ENCODE data around the gene NOX5. TPM values are rescaled to one million over a fixed set of nuclear protein-coding genes. Genes with fewer than 3 reads are reported as not detected.
"Not testable (repeated sequence)": the region's sequence is repeated elsewhere in the genome, so short reads cannot be mapped to it uniquely, and the experiment has no call there.

The NOX5 gene, protein sequence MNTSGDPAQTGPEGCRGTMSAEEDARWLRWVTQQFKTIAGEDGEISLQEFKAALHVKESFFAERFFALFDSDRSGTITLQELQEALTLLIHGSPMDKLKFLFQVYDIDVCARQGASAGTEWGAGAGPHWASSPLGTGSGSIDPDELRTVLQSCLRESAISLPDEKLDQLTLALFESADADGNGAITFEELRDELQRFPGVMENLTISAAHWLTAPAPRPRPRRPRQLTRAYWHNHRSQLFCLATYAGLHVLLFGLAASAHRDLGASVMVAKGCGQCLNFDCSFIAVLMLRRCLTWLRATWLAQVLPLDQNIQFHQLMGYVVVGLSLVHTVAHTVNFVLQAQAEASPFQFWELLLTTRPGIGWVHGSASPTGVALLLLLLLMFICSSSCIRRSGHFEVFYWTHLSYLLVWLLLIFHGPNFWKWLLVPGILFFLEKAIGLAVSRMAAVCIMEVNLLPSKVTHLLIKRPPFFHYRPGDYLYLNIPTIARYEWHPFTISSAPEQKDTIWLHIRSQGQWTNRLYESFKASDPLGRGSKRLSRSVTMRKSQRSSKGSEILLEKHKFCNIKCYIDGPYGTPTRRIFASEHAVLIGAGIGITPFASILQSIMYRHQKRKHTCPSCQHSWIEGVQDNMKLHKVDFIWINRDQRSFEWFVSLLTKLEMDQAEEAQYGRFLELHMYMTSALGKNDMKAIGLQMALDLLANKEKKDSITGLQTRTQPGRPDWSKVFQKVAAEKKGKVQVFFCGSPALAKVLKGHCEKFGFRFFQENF
- total RNA-seq (2014; rRNA removed; shearing (Covaris generic)): 2.2 and 2.9 TPM in 2 replicates

- DNase-seq (ENCODE audit: low read depth): peak; percentile 57
Observed at GRCh38 chr15:69014454-69014853, at the start of gene NOX5. Gene NOX5 (plus strand): TSS chr15:69014695. CDS start chr15:69014736, 41 bp downstream.

DNA sequence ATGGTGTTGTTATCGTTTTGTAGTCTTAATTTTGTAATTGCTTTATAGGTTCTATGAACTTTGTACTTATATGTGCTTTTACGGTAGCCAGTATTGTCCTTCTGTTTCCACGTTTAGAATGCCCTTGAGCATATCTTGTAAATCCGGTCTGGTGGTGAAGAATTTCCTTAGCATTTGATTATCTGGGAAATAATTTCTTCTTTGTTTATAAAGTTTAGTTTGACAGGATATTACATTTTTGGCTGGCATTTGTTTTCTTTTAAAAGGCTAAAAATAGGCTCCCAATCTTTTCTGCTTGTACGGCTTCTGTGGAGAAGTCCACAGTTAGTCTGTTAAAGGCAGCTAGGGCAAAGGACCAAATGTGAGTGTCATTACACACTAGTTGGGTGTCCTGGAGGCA, 47.5 kb upstream of the NOX5 start:
- DNase-seq (ENCODE audit: low read depth): no peak

GRCh38 chr15:68967948-68968347, 46.5 kb upstream of the NOX5 start:
- DNase-seq (ENCODE audit: low read depth): no peak

- no peak for DNase-seq (ENCODE audit: low read depth)
Observed at GRCh38 chr15:68969298-68969697, 45.2 kb upstream of the NOX5 start.

- peak; percentile 3 for DNase-seq (ENCODE audit: low read depth)
Observed at GRCh38 chr15:68972201-68973065, 42.1 kb upstream of the NOX5 start.

GRCh38 chr15:68975651-68976160, 38.8 kb upstream of the NOX5 start:
- DNase-seq (ENCODE audit: low read depth): not testable (repeated sequence)

- not testable (repeated sequence) for DNase-seq (ENCODE audit: low read depth)
Observed at GRCh38 chr15:68977426-68977825, 37.1 kb upstream of the NOX5 start.

- no peak for DNase-seq (ENCODE audit: low read depth)
Observed at GRCh38 chr15:68979006-68979405, 35.5 kb upstream of the NOX5 start.

GRCh38 chr15:68979816-68980215, 34.7 kb upstream of the NOX5 start:
- no peak for DNase-seq (ENCODE audit: low read depth)

- no peak for DNase-seq (ENCODE audit: low read depth)
Observed at GRCh38 chr15:68980786-68981185, 33.7 kb upstream of the NOX5 start.

GRCh38 chr15:68981941-68982340, 32.6 kb upstream of the NOX5 start:
- no peak for DNase-seq (ENCODE audit: low read depth)

- DNase-seq (ENCODE audit: low read depth): no peak
Observed at GRCh38 chr15:68982976-68983563, 31.4 kb upstream of the NOX5 start.

DNA sequence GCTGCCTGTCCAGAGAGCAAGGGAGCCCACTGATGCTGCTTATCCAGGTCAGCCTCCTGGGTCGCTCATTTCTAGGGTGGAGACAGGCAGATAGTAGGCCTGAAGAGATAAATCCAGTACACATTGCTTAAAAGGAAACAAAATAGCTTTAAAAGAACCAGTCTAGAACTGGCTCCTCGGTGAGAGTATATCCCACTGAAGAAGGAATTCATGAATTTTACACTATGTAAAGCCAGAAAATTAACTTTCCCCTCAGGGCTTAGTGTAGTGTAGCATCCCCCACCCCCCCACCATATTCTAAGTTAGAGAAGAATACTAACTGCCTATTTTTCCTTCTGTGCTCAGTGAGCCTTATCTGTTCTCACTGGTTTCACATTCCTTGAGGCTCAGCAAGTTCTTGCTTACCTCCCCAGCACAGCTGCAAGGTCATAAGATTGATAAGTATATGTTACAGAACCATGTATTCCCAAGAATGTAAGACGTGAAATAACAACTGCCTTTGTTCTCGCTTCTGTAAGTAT, 30.5 kb upstream of the NOX5 start:
- DNase-seq (ENCODE audit: low read depth): no peak

- no peak for DNase-seq (ENCODE audit: low read depth)
Observed at GRCh38 chr15:68984586-68984985, 29.9 kb upstream of the NOX5 start.

DNA sequence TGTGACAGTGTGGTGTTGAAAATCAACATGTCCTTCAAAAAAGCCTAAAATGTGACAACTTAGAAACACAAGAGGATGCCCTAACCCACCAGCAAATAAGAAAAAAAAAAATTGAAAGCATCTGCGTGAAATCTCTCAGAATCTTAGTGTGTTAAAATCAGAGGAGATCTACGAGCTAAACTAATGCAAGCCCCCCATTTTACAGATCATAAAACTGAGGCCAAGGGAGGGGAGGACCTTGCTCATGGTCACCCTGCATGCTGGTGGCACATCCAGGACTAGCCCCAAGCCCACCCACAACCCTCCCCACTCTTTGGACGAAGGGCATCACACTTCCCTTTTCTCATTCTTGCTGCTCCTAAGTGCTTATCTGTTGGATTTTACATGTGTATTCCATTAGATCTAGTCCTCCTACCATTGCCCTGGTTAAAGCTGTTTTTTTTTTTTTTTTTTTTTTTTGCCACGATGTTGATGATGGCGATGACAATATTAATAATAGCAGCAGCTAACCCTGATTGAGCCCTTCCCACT, 29.1 kb upstream of the NOX5 start:
- DNase-seq (ENCODE audit: low read depth): no peak

DNA sequence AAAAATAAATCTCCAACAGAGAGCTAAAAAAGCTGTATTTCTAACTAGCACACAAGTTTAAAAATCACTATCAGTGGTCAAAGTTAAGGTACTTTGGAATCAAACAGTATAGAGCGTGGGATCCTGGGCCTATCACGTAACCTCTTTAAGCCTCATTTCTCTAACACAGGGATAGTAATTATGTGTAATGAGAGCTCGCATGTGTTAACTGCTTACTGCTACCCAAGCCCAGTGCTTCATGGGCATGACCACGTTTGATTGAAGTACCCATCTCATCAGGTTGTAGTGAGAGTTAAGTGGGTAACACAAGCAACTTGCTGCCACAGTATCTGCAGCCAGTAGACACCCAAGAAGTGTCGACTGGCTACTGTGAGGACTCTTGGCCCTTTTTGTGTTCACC, 28.2 kb upstream of the NOX5 start:
- no peak for DNase-seq (ENCODE audit: low read depth)

GRCh38 chr15:68987120-68987519, 27.4 kb upstream of the NOX5 start:
- no peak for DNase-seq (ENCODE audit: low read depth)

DNA sequence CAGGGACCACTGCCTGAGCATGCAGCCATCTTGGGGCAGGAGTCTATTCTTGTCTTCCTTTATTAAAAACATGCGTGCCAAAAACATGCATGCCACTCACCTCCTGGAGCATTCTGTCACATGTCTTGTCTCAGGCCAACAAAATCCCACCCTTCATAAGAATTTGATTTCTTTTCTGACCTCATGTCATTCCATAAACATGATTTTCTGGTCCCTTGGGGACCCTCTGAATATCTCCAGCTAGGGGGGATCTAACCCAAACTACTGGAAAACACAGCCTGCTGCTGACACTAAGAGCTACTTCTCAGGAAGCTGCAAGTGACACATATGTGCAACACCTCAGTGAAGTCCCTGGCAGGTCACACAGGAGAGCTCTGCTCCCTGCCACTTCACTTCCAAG, 26.8 kb upstream of the NOX5 start:
- no peak for DNase-seq (ENCODE audit: low read depth)

DNA sequence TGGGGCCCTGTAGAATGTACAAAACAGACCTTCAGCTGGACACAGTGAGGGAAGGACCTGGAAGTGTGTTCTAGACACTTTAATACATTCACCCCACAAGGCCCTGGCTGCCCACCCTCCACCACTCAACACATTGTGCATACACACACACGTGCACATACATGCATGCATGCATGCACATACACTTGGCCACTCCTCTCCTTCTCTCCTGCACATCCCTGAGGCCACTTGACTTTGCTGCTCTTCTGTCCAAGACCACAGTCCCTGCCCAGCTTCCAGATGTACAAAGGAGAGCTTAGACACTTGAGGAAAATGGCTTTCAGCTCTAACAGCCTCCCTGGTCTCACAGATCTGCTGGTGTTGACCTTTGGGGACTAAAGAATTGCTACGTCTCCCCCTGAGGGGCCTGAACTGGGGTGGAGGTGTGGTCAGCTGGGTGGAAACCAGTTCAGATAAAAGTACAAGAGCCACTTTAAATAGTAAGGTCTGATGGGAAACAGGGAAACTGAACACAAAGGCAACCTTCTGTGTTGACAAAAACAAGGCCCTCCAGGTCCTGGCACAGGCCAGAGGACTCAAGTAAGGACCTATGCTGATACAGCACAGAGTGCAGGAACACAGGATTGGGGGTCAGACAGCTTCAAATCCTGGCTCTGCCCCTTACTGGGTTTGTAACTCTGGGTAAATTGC, 24.8 kb upstream of the NOX5 start:
- DNase-seq (ENCODE audit: low read depth): no peak

GRCh38 chr15:68990231-68990991, 24.1 kb upstream of the NOX5 start:
- no peak for DNase-seq (ENCODE audit: low read depth)
